Raji (cell line): ENCODE measurements around the gene COL28A1.

ENCODE experiments used
- POLR2A ChIP-seq: IDR thresholded peaks from 2 replicates; pipeline ENCODE4 v1.6.1; 2011; ENCODE audit warnings: low read depth, low read length, control low read depth; ENCODE audit not compliant: insufficient read depth

Gene COL28A1

GRCh38 chr7:7311001-7311400 is 224.7 kb downstream of the COL28A1 start:
- TF ChIP-seq POLR2A, result no peak

DNA sequence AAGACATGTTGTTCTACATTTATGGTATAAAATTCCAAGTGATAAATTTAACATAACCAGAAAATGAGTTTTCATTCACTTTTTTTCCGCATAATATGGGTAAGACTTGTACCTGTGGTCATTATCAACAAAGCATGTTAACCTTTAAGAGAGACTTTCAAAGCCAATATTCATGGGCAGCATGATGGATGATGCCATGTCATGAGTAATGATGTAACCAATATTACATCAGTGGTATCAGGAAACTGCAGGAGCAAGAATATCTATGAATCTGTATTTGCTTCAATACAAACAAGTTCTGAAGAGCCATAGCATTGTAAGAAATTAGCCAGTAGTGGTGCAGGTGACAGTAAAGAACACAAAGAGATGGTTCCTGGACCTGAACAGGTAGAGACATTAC is 226.5 kb downstream of the COL28A1 start:
- TF ChIP-seq POLR2A, result no peak
